Activated CD4-positive, CD25-positive, alpha-beta regulatory T cell treated with anti-CD3 and anti-CD28 coated beads, Interleukin-2, amount 50 U/mL, for 24 hours (primary cell): ENCODE results near the gene B4GALT5.
"Not testable (repeated sequence)": the region's sequence is repeated elsewhere in the genome, so short reads cannot be mapped to it uniquely, and the experiment has no call there.

Source experiments
- ATAC-seq, 2 donors: fragments of 150-1000 bp; cut with Tn5 transposase; one replicate each; pipeline ENCODE4 v1.10.0; 2021; ENCODE audit warnings: mild to moderate bottlenecking in 1 of 2, moderate library complexity in 1 of 2

B4GALT5 gene

GRCh38 chr20:49713753-49714712 is at the start of gene B4GALT5:
Gene B4GALT5 (minus strand): TSS chr20:49713878. CDS start chr20:49713690, 188 bp downstream.
- peak; percentile 74 to 76 for ATAC-seq

- ATAC-seq, result no peak
Measured at GRCh38 chr20:49762940-49763766, 49.5 kb upstream of the B4GALT5 start.

- ATAC-seq, result not testable (repeated sequence)
Measured at GRCh38 chr20:49761888-49762287, 48.2 kb upstream of the B4GALT5 start.

GRCh38 chr20:49759266-49759950 is 45.7 kb upstream of the B4GALT5 start:
- no peak for ATAC-seq

GRCh38 chr20:49758781-49759180 is 45.1 kb upstream of the B4GALT5 start:
- ATAC-seq, result no peak

GRCh38 chr20:49757597-49757996 is 43.9 kb upstream of the B4GALT5 start:
- ATAC-seq, result no peak

- no peak for ATAC-seq
Measured at GRCh38 chr20:49756241-49756640, 42.6 kb upstream of the B4GALT5 start.

GRCh38 chr20:49754596-49754995 is 40.9 kb upstream of the B4GALT5 start:
- no peak for ATAC-seq

GRCh38 chr20:49753133-49753532 is 39.5 kb upstream of the B4GALT5 start:
- ATAC-seq, result no peak

- ATAC-seq, result no peak
Measured at GRCh38 chr20:49752201-49752903, 38.7 kb upstream of the B4GALT5 start.

GRCh38 chr20:49751397-49751736 is 37.7 kb upstream of the B4GALT5 start:
- no peak for ATAC-seq

GRCh38 chr20:49750611-49751396 is 37.1 kb upstream of the B4GALT5 start:
- peak; percentile 44 to 49 for ATAC-seq

- ATAC-seq, result no peak
Measured at GRCh38 chr20:49749625-49750024, 35.9 kb upstream of the B4GALT5 start.

- no peak for ATAC-seq
Measured at GRCh38 chr20:49748525-49748838, 34.8 kb upstream of the B4GALT5 start.

- ATAC-seq, result peak in 1 of 2 donors; percentile 20
Measured at GRCh38 chr20:49747707-49748524, 34.2 kb upstream of the B4GALT5 start.

GRCh38 chr20:49742948-49743347 is 29.3 kb upstream of the B4GALT5 start:
- no peak for ATAC-seq

- ATAC-seq, result no peak
Measured at GRCh38 chr20:49741977-49742376, 28.3 kb upstream of the B4GALT5 start.

- ATAC-seq, result no peak
Measured at GRCh38 chr20:49740807-49741206, 27.1 kb upstream of the B4GALT5 start.

- ATAC-seq, result no peak
Measured at GRCh38 chr20:49739042-49739441, 25.4 kb upstream of the B4GALT5 start.

- ATAC-seq, result no peak
Measured at GRCh38 chr20:49737260-49737659, 23.6 kb upstream of the B4GALT5 start.

- no peak for ATAC-seq
Measured at GRCh38 chr20:49729780-49730179, 16.1 kb upstream of the B4GALT5 start.
